Right lobe of liver (tissue), 4 donors: Measurements from ENCODE around the gene ANTXRL.

Experiments used
- POLR2A ChIP-seq: fragments of 450-650 bp; IDR thresholded peaks from one replicate; pipeline ENCODE4 v1.6.1; 2017; ENCODE audit warnings: antibody characterized with exemption, mild to moderate bottlenecking
- TF ChIP-seq, protein P1 (sequence below), 4 donors: fragments of 200-600 bp in 3 of 4; fragments of 450-650 bp in 1 of 4; IDR thresholded peaks; one replicate each; pipeline versions ENCODE4 v1.5.1 to v1.8.0; 2016 to 2022; ENCODE audit warnings: antibody characterized with exemption in 4 of 4, mild to moderate bottlenecking in 2 of 4
- donor health status: DM: no; HTN: no; CAD: no.
- donor health status: DM: no; HTN: no; CAD: no.
- donor health status: DM: no; HTN: yes; CAD: no.

DNA sequence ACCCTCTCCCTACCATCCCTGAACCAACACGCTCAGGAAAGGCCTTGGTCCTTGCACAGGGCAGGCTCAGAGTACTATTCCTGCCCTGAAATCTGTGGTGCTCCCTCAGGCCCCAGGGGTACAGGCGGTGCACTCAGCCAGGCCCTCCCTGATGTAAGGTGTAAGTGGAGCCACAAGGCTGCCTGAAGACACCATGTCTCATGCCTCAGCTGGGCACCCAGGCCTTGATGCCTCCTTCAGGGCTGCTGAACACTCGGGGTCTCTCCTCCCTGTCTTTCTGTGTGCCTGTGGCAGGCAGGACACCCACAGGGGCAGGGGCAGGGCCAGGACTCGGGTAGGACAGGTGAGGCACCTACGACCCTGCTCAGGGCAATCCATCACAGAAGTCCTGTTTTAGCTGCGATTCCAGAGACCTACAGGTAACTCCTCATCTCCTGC lies 22.9 kb upstream of the ANTXRL start:
- TF ChIP-seq, protein P1, sequence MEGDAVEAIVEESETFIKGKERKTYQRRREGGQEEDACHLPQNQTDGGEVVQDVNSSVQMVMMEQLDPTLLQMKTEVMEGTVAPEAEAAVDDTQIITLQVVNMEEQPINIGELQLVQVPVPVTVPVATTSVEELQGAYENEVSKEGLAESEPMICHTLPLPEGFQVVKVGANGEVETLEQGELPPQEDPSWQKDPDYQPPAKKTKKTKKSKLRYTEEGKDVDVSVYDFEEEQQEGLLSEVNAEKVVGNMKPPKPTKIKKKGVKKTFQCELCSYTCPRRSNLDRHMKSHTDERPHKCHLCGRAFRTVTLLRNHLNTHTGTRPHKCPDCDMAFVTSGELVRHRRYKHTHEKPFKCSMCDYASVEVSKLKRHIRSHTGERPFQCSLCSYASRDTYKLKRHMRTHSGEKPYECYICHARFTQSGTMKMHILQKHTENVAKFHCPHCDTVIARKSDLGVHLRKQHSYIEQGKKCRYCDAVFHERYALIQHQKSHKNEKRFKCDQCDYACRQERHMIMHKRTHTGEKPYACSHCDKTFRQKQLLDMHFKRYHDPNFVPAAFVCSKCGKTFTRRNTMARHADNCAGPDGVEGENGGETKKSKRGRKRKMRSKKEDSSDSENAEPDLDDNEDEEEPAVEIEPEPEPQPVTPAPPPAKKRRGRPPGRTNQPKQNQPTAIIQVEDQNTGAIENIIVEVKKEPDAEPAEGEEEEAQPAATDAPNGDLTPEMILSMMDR (IDR thresholded peaks at IDR 0.05), result no peak
- TF ChIP-seq POLR2A, result no peak
